Panc1 (cell line): ENCODE measurements around the gene CHCHD3. TPM values are rescaled to one million over a fixed set of nuclear protein-coding genes. Genes with fewer than 3 reads are reported as not detected.

Experiments
- ATAC-seq: fragments of 200-7000 bp; cut with Tn5 transposase; 2 replicates; pipeline ENCODE4 v1.9.1; 2020; ENCODE audit warnings: mild to moderate bottlenecking, moderate library complexity
- BruUV-seq: library from RNA; stranded (reverse); fragments of 400-500 nt; replicated peaks from 2 replicates; lab custom pipeline; 2021; lab: Mats Ljungman, UMichigan
- CTCF ChIA-PET: fragments of 300-600 bp; sonication (Branson Sonifier 250); formaldehyde crosslinking; loops from one replicate; lab custom pipeline; 2022; ENCODE audit warnings: antibody characterized with exemption; lab: Charles Lee
- POLR2A ChIA-PET: fragments of 300-600 bp; sonication (Branson Sonifier 250); formaldehyde crosslinking; loops from one replicate; lab custom pipeline; 2022; ENCODE audit warnings: antibody characterized with exemption; lab: Charles Lee
- DNase-seq: peaks from one replicate; pipeline ENCODE4 v3.0.0-alpha.2; 2010; ENCODE audit warnings: low read depth, low spot score
- H3K27ac ChIP-seq: 2 replicates; pipeline ENCODE4 v1.5.1; 2011; ENCODE audit warnings: mild to moderate bottlenecking, low read length, inconsistent platforms
- H3K27me3 ChIP-seq: fragments of 200-500 bp; sonication (Bioruptor generic); 2 replicates; pipeline ENCODE4 v1.6.0; 2014; ENCODE audit warnings: low read length, inconsistent platforms; ENCODE audit not compliant: control insufficient read depth, insufficient read depth
- H3K36me3 ChIP-seq: fragments of 200-500 bp; sonication (Bioruptor generic); 2 replicates; pipeline ENCODE4 v1.5.1; 2014; ENCODE audit warnings: inconsistent platforms, mild to moderate bottlenecking, low read length, moderate library complexity; ENCODE audit not compliant: control insufficient read depth, insufficient read depth
- H3K4me1 ChIP-seq: 2 replicates; pipeline ENCODE4 v1.5.1; 2011; ENCODE audit warnings: inconsistent platforms, mild to moderate bottlenecking, low read length, moderate library complexity; ENCODE audit not compliant: control insufficient read depth, insufficient read depth
- H3K4me3 ChIP-seq, 2 experiments: 2 replicates each; pipeline ENCODE4 v1.5.1; 2011 to 2012; ENCODE audit warnings: low read depth in 2 of 2, low read length in 2 of 2, mild to moderate bottlenecking in 2 of 2, inconsistent platforms in 1 of 2, moderate library complexity in 1 of 2
- H3K9me3 ChIP-seq: fragments of 200-500 bp; sonication (Bioruptor generic); 2 replicates; pipeline ENCODE4 v1.5.1; 2014; ENCODE audit warnings: low read depth, mild to moderate bottlenecking, inconsistent platforms, low read length, moderate library complexity; ENCODE audit not compliant: control insufficient read depth, insufficient read depth
- POLR2AphosphoS5 ChIP-seq: IDR thresholded peaks from 2 replicates; pipeline ENCODE4 v1.6.1; 2012; ENCODE audit warnings: mild to moderate bottlenecking, low read depth, low read length, moderate library complexity
- SIN3A ChIP-seq: IDR thresholded peaks from 2 replicates; pipeline ENCODE4 v1.6.1; 2012; ENCODE audit warnings: low read depth, mild to moderate bottlenecking, low read length, moderate library complexity, borderline replicate concordance; ENCODE audit not compliant: insufficient read depth
- TCF7L2 ChIP-seq: IDR thresholded peaks from 2 replicates; pipeline ENCODE4 v1.6.1; 2011; ENCODE audit warnings: mild to moderate bottlenecking, low read depth, low read length, inconsistent platforms
- in situ Hi-C: cut with HindIII; loops from 2 replicates; pipeline ENCODE4 v1.10.0; 2016; ENCODE audit warnings: low sequenced_read_pairs, low pct_unique_long_range_greater_than_20kb
- intact Hi-C: fragments of 100-400 bp; cut with micrococcal nuclease; formaldehyde crosslinking; loops from one replicate; pipeline ENCODE4 v1.10.0; 2022; ENCODE audit not compliant: unreplicated experiment
- total RNA-seq: library from RNA; stranded (reverse); gene quantifications from one replicate; pipeline ENCODE4 v1.2.1, GENCODE V29; 2021; ENCODE audit not compliant: unreplicated experiment
- TF ChIP-seq, protein P1 (sequence below), 2 experiments: IDR thresholded peaks; 2 replicates each; pipeline ENCODE4 v1.6.1; 2011 to 2012; ENCODE audit warnings: low read depth in 2 of 2, control low read depth in 1 of 2, low read length in 1 of 2, mild to moderate bottlenecking in 1 of 2, moderate library complexity in 1 of 2; ENCODE audit not compliant: insufficient read depth in 1 of 2
- TF ChIP-seq, protein P2 (sequence below): fragments of 450-650 bp; IDR thresholded peaks from 2 replicates; pipeline ENCODE4 v1.5.1; 2017; ENCODE audit warnings: mild to moderate bottlenecking

CHCHD3 gene
- total RNA-seq, 1 experiment from 2014 or later = 109 TPM

DNA sequence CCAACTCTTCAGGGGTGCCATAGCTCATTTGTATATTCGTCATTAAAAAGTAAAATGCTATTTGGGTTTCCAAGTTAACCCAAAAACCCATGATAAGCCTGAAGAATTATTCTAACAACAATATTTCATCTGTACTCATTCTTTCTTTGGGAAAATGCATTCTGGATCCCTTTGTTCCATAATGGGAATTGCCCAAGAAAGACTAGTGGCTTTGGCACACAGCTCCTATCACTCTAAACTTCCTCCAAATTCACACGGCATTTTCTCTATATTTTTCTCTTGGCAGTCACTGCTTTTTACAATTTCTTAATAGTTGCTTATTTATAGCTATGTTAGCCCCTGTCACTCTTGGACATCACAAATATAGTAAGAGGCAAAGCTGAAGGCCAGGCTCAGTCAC is 29.1 kb downstream of the CHCHD3 start:
- Histone ChIP-seq H3K4me3 (no peak overlapping the region), H3K27ac (no peak overlapping the region), H3K36me3 (no peaks in the 10 kb centered on the region), H3K27me3 (no peaks in the 10 kb centered on the region), H3K9me3 (no peaks in the 10 kb centered on the region), H3K4me1 (no peaks in the 10 kb centered on the region)
- DNase-seq (no peak), ATAC-seq (no peak)
- BruUV-seq = no TSS peak
- CTCF ChIA-PET = no interaction called here
- POLR2A ChIA-PET = no interaction called here
- TF ChIP-seq, protein P1, sequence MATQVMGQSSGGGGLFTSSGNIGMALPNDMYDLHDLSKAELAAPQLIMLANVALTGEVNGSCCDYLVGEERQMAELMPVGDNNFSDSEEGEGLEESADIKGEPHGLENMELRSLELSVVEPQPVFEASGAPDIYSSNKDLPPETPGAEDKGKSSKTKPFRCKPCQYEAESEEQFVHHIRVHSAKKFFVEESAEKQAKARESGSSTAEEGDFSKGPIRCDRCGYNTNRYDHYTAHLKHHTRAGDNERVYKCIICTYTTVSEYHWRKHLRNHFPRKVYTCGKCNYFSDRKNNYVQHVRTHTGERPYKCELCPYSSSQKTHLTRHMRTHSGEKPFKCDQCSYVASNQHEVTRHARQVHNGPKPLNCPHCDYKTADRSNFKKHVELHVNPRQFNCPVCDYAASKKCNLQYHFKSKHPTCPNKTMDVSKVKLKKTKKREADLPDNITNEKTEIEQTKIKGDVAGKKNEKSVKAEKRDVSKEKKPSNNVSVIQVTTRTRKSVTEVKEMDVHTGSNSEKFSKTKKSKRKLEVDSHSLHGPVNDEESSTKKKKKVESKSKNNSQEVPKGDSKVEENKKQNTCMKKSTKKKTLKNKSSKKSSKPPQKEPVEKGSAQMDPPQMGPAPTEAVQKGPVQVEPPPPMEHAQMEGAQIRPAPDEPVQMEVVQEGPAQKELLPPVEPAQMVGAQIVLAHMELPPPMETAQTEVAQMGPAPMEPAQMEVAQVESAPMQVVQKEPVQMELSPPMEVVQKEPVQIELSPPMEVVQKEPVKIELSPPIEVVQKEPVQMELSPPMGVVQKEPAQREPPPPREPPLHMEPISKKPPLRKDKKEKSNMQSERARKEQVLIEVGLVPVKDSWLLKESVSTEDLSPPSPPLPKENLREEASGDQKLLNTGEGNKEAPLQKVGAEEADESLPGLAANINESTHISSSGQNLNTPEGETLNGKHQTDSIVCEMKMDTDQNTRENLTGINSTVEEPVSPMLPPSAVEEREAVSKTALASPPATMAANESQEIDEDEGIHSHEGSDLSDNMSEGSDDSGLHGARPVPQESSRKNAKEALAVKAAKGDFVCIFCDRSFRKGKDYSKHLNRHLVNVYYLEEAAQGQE (IDR thresholded peaks at IDR 0.05; ENCODE audit: insufficient read depth in 1 of 2, low read depth in 2 of 2, low read length in 1 of 2) = no peak
- TF ChIP-seq, protein P2, sequence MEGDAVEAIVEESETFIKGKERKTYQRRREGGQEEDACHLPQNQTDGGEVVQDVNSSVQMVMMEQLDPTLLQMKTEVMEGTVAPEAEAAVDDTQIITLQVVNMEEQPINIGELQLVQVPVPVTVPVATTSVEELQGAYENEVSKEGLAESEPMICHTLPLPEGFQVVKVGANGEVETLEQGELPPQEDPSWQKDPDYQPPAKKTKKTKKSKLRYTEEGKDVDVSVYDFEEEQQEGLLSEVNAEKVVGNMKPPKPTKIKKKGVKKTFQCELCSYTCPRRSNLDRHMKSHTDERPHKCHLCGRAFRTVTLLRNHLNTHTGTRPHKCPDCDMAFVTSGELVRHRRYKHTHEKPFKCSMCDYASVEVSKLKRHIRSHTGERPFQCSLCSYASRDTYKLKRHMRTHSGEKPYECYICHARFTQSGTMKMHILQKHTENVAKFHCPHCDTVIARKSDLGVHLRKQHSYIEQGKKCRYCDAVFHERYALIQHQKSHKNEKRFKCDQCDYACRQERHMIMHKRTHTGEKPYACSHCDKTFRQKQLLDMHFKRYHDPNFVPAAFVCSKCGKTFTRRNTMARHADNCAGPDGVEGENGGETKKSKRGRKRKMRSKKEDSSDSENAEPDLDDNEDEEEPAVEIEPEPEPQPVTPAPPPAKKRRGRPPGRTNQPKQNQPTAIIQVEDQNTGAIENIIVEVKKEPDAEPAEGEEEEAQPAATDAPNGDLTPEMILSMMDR = no peak
- TF ChIP-seq SIN3A (no peak), POLR2AphosphoS5 (no peak), TCF7L2 (no peak)
- in situ Hi-C loops (no loop called here), intact Hi-C loops (no loop called here)

DNA sequence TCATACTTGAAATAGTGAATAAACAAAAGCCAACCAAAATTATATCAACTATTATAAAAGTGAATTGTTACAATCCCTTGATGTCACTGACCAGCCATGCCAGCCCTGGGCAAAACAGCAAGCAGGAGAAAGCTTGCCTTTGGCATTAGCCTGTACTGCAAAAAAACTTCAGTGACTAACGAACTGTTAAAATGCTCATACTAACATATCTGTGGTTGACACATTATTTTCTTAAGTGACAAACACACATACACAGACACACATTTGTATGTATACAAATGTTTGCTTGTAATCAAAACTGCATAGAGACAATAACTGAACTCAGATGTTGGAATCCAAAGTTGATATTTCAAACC is 29.5 kb downstream of the CHCHD3 start:
- POLR2A ChIA-PET = no interaction called here
- Histone ChIP-seq H3K36me3 (no peaks in the 10 kb centered on the region), H3K4me1 (no peaks in the 10 kb centered on the region), H3K27ac (no peak overlapping the region), H3K4me3 (no peak overlapping the region), H3K27me3 (no peaks in the 10 kb centered on the region), H3K9me3 (no peaks in the 10 kb centered on the region)
- intact Hi-C loops = no loop called here
- BruUV-seq = no TSS peak
- no peak for ATAC-seq
- no peak for TF ChIP-seq POLR2AphosphoS5
- TF ChIP-seq TCF7L2 = no peak
- TF ChIP-seq, protein P1 (IDR thresholded peaks at IDR 0.05; ENCODE audit: insufficient read depth in 1 of 2, low read depth in 2 of 2, low read length in 1 of 2) = no peak
- TF ChIP-seq, protein P2 = no peak
- TF ChIP-seq SIN3A = no peak
- no peak for DNase-seq
- in situ Hi-C loops = no loop called here
- CTCF ChIA-PET = no interaction called here
